Retinal pigment epithelial cell (primary cell): ENCODE data around the gene RPRD1A.
A peak's percentile ranks its signal among the peaks of the same experiment; 100 is the strongest.

ENCODE experiments used
- DNase-seq: peaks from one replicate; pipeline ENCODE4 v3.0.0-alpha.2; 2010; ENCODE audit warnings: low read depth
- H3K4me3 ChIP-seq: 2 replicates; pipeline ENCODE4 v1.5.1; 2011; ENCODE audit warnings: mild to moderate bottlenecking, low read length, control low read depth, moderate library complexity
- TF ChIP-seq, protein P1 (sequence below): conservative IDR thresholded peaks from 2 replicates; pipeline ENCODE4 v1.5.1; 2011; ENCODE audit warnings: low read depth, low read length, control low read depth, inconsistent platforms

The RPRD1A gene

DNA sequence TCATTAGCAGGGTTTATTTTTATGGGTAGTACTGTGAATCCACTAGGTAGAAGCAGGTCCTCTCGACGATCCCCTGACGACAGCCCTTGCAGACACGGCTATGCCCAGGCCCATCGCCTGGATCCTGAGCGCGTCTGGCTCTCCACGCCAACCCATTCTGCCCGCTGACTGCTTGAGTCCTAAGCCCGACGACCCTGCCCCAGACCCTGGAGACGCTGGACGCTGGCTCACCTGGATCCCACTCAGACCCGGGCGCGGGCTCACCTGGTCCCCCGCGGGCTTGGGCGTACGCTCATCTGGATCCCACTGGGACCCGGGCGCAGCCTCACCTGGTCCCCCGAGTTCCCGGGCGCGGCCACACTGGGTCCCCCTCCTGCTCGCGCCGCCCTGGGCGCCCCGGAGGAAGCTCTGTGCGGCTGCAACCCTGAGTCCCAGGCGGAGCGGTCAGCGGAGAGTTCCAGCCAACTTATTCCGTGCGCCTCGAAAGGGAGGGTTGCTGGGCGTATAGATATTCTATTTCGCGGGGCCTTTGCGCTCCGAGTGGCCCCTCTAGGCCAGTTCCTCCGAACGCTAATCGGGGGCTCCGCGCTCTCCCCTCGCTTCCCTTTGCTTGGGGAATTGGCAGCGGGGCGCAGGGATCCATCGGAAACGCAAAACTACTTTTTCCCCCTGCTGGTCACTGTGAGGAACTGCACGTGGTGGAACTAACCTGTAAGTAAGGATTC, 117.3 kb downstream of the RPRD1A start:
- TF ChIP-seq, protein P1, sequence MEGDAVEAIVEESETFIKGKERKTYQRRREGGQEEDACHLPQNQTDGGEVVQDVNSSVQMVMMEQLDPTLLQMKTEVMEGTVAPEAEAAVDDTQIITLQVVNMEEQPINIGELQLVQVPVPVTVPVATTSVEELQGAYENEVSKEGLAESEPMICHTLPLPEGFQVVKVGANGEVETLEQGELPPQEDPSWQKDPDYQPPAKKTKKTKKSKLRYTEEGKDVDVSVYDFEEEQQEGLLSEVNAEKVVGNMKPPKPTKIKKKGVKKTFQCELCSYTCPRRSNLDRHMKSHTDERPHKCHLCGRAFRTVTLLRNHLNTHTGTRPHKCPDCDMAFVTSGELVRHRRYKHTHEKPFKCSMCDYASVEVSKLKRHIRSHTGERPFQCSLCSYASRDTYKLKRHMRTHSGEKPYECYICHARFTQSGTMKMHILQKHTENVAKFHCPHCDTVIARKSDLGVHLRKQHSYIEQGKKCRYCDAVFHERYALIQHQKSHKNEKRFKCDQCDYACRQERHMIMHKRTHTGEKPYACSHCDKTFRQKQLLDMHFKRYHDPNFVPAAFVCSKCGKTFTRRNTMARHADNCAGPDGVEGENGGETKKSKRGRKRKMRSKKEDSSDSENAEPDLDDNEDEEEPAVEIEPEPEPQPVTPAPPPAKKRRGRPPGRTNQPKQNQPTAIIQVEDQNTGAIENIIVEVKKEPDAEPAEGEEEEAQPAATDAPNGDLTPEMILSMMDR, result peak; percentile 92
- peak overlapping the region; percentile 62 for H3K4me3 ChIP-seq
- DNase-seq, result peak; percentile 19

DNA sequence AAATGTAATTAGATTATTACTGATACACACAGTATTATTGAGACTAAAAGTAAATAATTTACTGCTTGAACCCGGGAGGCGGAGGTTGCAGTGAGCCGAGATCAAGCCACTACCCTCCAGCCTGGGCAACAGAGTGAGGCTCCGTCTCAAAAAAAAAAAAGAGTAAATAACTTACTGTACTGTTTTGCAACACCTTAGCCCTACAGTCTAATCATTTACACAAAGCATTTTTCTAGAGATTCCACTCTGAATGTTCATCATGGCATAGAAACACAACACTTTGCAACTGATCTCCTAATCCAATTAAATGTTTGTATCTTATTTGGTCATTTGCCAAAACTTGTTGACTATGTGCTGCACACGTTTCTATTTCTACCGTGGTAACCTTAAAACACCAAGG, 118.3 kb downstream of the RPRD1A start:
- no peak for DNase-seq
- no peak overlapping the region for H3K4me3 ChIP-seq
- TF ChIP-seq, protein P1, result no peak

DNA sequence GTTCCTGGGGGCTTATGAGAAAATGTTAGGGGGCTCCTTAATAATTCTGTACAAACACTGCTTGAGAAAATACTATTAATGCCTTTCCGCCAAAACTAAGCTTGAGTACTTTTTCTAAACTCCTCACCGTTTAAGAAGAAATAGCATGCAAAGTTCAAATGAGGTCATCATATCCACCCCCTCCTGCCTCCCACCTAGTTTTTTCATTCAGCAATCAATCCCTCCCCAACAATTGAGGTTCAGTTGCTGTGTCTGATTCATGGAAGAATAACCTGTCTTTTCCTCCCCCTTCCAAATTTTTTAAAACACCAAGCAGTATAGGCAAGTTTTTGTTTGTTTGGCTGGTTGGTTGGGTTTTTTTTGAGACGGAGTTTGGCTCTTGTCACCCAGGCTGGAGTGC, 119.3 kb downstream of the RPRD1A start:
- no peak for DNase-seq

DNA sequence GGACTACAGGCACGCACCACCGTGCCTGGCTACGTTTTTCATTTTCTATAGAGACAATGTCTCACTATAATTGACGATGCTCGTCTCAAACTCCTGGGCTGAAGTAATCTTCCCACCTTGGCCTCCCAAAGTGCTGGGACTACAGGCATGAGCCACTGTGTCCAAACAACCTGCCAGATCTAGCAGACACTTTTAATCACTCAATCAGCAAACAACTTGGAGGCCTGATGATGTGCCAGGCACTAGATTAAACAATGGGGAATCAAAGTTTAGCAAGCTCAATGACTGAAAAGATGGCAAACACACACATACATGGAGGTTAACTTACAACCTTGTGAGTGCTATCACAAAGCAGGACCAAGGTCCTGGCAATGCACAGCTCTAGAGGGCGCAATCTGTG, 124.7 kb downstream of the RPRD1A start:
- DNase-seq, result no peak
- H3K4me3 ChIP-seq, result no peak overlapping the region
- TF ChIP-seq, protein P1, result no peak

More for the DNA sequence above, 119.3 kb downstream of the RPRD1A start:
- TF ChIP-seq, protein P1, result no peak
- no peak overlapping the region for H3K4me3 ChIP-seq

DNA sequence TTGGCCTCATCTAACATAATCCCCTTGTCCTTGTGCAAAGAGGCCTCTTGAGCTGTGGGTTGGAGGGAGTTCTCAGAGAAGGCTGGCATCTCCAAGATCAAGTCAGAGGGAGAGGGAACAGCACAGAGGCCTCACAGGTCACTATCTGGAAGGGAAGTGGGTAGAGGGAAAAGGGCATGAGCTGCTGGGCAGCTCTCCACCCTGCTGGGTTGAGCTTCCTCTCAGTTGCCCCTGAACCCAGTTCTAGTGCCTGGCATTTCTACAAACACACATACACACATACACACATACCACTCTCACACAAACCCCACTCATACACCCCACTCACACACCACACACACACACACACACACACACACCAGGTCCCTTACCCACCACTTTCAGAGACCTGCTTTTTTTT, 125.2 kb downstream of the RPRD1A start:
- DNase-seq, result no peak
- H3K4me3 ChIP-seq, result no peak overlapping the region
- TF ChIP-seq, protein P1, result no peak

DNA sequence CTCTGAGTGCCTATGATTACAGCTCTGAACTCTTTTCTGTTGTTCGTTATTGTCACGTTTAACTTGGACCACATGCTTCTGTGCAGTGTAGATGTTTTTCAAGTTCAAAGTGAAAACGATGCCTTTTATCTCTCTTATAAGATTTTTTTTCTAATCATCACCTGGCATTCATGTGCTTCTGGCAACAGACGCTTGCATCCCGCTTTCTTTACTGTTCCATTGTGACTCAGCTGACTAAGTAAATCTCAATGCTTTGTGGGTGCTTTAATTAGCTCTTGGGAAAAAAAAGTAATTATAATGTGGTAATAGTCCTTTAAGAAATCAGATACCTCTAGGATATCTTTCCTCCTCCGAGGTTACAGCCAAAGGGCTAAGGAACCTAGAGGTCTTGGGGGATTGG, 126.1 kb downstream of the RPRD1A start:
- DNase-seq, result peak; percentile 21
- TF ChIP-seq, protein P1, result no peak
- no peak overlapping the region for H3K4me3 ChIP-seq
